Astrocyte of the spinal cord (primary cell): ENCODE measurements around the gene NCOA6.

Experiments
- DNase-seq: peaks from one replicate; pipeline ENCODE4 v3.0.0; 2011; ENCODE audit warnings: low read depth, low spot score
- H3K4me3 ChIP-seq: 2 replicates; pipeline ENCODE4 v1.5.1; 2011; ENCODE audit warnings: low read depth, mild to moderate bottlenecking, low read length, moderate library complexity
- CTCF ChIP-seq: IDR thresholded peaks from 2 replicates; pipeline ENCODE4 v1.5.1; 2012; ENCODE audit warnings: low read depth, mild to moderate bottlenecking, low read length, inconsistent platforms
- in situ Hi-C: cut with HindIII; loops from 2 replicates; pipeline ENCODE4 v1.10.0; 2017; ENCODE audit warnings: low sequenced_read_pairs

NCOA6 gene

DNA sequence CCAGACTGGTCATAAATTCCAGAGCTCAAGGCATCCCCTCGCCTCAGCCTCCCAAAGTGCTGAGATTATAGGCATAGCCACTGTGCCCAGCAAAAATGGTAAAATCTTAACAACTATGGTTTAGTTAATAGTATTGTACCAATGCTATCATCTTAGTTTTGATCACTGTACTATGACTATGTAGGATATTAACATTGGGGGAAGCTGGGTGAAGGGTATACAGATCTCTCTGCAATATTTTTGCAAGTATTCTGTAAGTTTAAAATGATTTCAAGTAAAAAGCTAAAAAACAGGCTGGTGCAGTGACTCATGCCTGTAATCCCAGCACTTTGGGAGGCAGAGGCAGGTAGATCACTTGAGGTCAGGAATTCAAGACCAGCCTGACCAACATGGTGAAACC, 156.4 kb downstream of the NCOA6 start:
- no peak for TF ChIP-seq CTCF
- in situ Hi-C loops = no loop called here
- no peak for DNase-seq
- no peak overlapping the region for H3K4me3 ChIP-seq
